ENCODE measurements around the gene GJC2. TPM values are rescaled to one million over a fixed set of nuclear protein-coding genes. Genes with fewer than 3 reads are reported as not detected.

Gene GJC2
- polyA plus RNA-seq, 1 experiment, result 1.2 TPM

DNA sequence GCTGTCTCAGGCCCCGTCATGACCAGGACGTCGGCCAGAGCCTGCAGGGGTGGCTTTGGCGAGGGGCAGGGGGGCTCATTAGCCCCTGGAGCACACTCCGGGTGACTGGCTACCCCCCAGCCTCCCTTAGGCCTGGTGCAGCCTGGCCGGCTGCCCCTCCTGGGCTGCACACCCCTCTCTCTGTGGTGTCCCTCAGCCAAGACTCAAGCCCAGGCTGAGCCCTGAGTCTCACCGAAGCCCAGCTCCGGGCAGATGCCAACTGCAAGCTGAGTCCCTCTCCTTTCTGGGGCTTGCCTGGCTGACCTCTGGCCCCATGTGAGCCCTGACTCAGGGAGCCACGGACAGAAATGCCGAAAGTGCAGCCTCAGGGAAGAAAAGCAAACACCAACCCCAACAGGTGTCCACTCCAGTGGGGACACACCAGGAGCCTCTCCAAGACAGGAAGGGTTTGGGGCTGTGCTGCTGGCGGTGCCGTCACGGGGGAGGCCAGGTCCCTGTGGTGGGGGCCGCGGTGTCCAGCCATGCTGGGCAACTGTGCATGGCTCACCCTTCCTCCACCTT, 10.6 kb downstream of the GJC2 start:
- ChIA-PET POLR2A (no interaction called here), CTCF (interaction anchor here (1.5 kb wide), 1 partner anchor 29 kb away, joined by 4 read pairs; no protein-coding TSS in a partner anchor)
- Histone ChIP-seq H3K9me3 (ENCODE audit: control insufficient read depth, insufficient read depth, low read length) (peaks cover 3% of the 10 kb centered on the region; the same call in 1 of the 2 replicates), H3K4me3 (ENCODE audit: low read depth, low read length) (no peak overlapping the region), H3K27ac (ENCODE audit: low read depth, low read length) (no peak overlapping the region), H3K27me3 (ENCODE audit: control insufficient read depth, insufficient read depth, low read length) (peaks cover 4% of the 10 kb centered on the region)
- DNase-seq (ENCODE audit: low read depth, low spot score), result no peak
- TF ChIP-seq, protein P1, sequence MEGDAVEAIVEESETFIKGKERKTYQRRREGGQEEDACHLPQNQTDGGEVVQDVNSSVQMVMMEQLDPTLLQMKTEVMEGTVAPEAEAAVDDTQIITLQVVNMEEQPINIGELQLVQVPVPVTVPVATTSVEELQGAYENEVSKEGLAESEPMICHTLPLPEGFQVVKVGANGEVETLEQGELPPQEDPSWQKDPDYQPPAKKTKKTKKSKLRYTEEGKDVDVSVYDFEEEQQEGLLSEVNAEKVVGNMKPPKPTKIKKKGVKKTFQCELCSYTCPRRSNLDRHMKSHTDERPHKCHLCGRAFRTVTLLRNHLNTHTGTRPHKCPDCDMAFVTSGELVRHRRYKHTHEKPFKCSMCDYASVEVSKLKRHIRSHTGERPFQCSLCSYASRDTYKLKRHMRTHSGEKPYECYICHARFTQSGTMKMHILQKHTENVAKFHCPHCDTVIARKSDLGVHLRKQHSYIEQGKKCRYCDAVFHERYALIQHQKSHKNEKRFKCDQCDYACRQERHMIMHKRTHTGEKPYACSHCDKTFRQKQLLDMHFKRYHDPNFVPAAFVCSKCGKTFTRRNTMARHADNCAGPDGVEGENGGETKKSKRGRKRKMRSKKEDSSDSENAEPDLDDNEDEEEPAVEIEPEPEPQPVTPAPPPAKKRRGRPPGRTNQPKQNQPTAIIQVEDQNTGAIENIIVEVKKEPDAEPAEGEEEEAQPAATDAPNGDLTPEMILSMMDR (IDR thresholded peaks at IDR 0.05; ENCODE audit: low read depth, low read length), result no peak

DNA sequence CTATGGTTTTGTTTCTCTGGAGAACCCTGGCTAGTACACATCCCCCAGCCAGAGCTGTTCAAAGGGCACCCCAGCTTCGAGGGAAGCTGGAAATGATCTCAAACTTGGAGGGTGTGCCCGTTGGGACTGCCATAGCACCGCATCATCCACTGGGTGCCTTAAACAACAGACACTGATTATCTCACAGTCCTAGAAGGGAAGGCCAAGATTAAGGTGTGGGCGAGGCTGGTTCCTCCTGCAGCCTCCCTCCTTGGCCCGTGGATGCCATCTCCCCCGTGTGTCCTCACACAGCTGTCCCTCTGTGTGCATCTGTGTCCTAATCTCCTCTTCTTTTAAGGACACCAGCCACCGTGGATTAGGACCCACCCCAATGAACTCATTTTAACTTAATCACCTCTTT, 11.6 kb downstream of the GJC2 start:
- Histone ChIP-seq H3K27me3 (ENCODE audit: control insufficient read depth, insufficient read depth, low read length) (peaks cover 4% of the 10 kb centered on the region), H3K9me3 (ENCODE audit: control insufficient read depth, insufficient read depth, low read length) (peaks cover 3% of the 10 kb centered on the region; the same call in 1 of the 2 replicates), H3K4me3 (ENCODE audit: low read depth, low read length) (no peak overlapping the region), H3K27ac (ENCODE audit: low read depth, low read length) (peak overlapping the region; percentile 11)
- CTCF ChIA-PET, result no interaction called here
- POLR2A ChIA-PET, result interaction anchor here (0.8 kb wide), 1 partner anchor 213 kb away, joined by 3 read pairs; no protein-coding TSS in a partner anchor
- TF ChIP-seq, protein P1 (IDR thresholded peaks at IDR 0.05; ENCODE audit: low read depth, low read length), result no peak
- DNase-seq (ENCODE audit: low read depth, low spot score), result no peak

DNA sequence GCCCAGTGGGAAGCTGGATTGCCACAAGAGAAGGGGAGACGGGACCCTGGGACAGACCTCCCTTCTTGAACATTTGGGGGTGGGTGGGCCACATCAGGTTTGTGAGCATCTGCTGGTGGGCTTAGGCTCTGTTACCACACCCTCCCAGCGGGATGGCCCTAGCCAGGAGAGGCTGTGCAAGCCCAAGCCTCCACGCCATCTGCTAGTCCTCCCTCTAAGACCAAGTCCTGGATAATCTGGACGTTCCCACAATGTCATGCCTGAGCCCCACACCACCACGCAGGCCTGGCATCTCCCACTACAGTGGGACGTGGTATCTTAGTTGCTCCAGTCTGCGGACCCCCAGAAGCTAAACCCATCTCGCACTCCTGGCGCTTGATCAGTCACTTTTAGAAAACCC, 12.1 kb downstream of the GJC2 start:
- TF ChIP-seq, protein P1 (IDR thresholded peaks at IDR 0.05; ENCODE audit: low read depth, low read length), result no peak
- Histone ChIP-seq H3K4me3 (ENCODE audit: low read depth, low read length) (no peak overlapping the region), H3K27ac (ENCODE audit: low read depth, low read length) (no peak overlapping the region), H3K27me3 (ENCODE audit: control insufficient read depth, insufficient read depth, low read length) (peaks cover 4% of the 10 kb centered on the region), H3K9me3 (ENCODE audit: control insufficient read depth, insufficient read depth, low read length) (peaks cover 3% of the 10 kb centered on the region; the same call in 1 of the 2 replicates)
- ChIA-PET POLR2A (no interaction called here), CTCF (no interaction called here)
- DNase-seq (ENCODE audit: low read depth, low spot score), result no peak

DNA sequence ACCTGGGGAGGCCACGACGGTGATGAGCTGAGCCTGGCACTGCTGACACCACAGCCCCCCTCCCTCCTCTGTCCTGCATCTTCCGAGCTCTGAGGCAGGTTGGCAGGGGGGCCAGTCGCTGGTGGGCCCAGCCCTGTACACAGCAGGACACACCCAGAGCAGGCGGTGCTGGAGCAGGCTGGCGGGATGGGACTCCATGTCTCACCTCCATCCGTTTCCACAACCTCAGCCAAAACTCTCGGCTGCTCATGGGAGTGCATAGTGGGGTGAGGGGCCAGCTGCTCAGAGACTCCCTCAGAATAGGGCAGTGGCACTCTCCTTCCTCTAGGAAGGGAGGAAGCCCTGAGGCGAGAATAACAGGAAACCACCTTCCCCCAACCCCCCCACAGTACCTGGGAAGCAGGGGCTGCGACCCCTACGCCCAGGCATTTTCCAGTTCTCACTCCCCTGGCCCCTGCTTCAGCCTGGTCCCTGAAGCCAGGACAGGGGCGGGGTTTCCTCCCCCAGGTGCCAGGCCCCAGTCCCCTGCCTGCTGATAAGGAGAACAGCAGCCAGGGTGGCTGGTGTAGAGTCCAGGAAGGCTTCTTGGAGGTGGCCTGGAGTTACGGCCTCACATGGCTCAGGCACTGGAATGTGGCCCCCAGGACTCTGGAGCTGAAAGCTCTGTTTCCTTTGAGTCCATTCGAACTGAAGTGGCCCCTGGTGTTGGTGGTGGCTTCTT, 12.7 kb downstream of the GJC2 start:
- H3K9me3 ChIP-seq (ENCODE audit: control insufficient read depth, insufficient read depth, low read length), result peaks cover 3% of the 10 kb centered on the region; the same call in 1 of the 2 replicates
- peaks cover 4% of the 10 kb centered on the region for H3K27me3 ChIP-seq (ENCODE audit: control insufficient read depth, insufficient read depth, low read length)
- no peak overlapping the region for H3K4me3 ChIP-seq (ENCODE audit: low read depth, low read length)
- no peak overlapping the region for H3K27ac ChIP-seq (ENCODE audit: low read depth, low read length)
- TF ChIP-seq, protein P1 (IDR thresholded peaks at IDR 0.05; ENCODE audit: low read depth, low read length), result no peak
- no peak for DNase-seq (ENCODE audit: low read depth, low spot score)
- ChIA-PET POLR2A (no interaction called here), CTCF (no interaction called here)

Data from AG04450 (cell line).